ENCODE results near the gene PSORS1C1. TPM values are rescaled to one million over a fixed set of nuclear protein-coding genes. Genes with fewer than 3 reads are reported as not detected.

PSORS1C1 gene
- total and polyA plus RNA-seq, 7 donors, result 0.03 to 0.47 (median 0.07) TPM; not detected in 1

DNA sequence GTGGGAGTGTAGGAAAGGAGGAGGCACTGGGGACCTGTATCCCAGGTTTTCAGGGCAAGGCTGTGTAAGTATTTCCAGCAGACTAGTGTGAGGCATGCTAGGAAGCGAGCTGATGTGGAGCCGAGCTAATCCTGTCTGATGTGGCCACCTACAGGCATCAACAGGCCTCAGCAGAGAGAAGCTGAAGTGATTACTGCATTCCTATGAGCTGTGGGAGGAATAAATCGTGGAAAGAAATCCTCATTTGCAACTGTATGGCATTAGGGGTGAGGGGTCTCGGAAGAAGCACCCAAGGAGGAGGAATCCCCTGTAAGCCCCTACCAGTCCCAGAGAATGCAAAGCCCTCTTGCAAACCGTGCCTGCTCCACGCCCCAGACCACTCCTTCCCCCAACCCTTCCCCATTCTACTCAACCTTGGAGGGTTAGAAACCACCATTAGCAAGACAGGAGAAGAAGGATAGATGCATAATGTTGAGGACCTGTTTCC, 43.8 kb upstream of the PSORS1C1 start:
- DNase-seq (no peak), ATAC-seq (peak; percentile 57 to 82 (median 74))
- Histone ChIP-seq H3K9me3 (no peaks in the 10 kb centered on the region), H3K27ac (no peak overlapping the region), H3K36me3 (ENCODE audit: insufficient read depth in 1 of 2, low read depth in 1 of 2) (no peaks in the 10 kb centered on the region), H3K27me3 (ENCODE audit: insufficient read depth in 3 of 3, low read length in 2 of 3) (no peaks in the 10 kb centered on the region), H3K4me3 (no peak overlapping the region), H3K4me1 (no peaks in the 10 kb centered on the region)
- intact Hi-C loops (cut with DNase I), result no loop called here
- TF ChIP-seq, protein P1, sequence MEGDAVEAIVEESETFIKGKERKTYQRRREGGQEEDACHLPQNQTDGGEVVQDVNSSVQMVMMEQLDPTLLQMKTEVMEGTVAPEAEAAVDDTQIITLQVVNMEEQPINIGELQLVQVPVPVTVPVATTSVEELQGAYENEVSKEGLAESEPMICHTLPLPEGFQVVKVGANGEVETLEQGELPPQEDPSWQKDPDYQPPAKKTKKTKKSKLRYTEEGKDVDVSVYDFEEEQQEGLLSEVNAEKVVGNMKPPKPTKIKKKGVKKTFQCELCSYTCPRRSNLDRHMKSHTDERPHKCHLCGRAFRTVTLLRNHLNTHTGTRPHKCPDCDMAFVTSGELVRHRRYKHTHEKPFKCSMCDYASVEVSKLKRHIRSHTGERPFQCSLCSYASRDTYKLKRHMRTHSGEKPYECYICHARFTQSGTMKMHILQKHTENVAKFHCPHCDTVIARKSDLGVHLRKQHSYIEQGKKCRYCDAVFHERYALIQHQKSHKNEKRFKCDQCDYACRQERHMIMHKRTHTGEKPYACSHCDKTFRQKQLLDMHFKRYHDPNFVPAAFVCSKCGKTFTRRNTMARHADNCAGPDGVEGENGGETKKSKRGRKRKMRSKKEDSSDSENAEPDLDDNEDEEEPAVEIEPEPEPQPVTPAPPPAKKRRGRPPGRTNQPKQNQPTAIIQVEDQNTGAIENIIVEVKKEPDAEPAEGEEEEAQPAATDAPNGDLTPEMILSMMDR (IDR thresholded peaks at IDR 0.05), result peak; percentile 31
- WGBS, 3 donors, result 52 to 69% (median 53%) methylated on average over 6 of the region's 6 CpGs

DNA sequence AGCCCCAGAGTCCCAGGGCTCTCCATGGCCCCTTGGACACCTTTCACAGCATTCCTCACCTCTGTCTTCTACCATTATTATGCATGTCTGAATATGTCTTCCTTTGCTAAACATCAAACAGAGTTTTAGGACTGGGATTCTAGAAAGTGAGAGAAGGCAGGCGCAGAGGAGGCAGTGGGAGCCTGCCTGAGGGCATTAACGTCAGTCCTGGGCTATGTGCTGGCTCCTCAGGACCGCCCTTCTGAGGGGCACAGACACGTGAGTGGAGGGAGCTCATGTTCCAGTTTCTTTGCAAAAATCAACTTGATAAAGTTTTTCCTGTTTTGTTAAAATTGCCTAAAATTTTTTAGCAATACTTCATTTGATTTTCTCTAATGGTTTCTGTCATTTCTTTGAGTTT, 40.2 kb upstream of the PSORS1C1 start:
- TF ChIP-seq, protein P1 (IDR thresholded peaks at IDR 0.05), result no peak
- Histone ChIP-seq H3K4me1 (no peaks in the 10 kb centered on the region), H3K9me3 (no peaks in the 10 kb centered on the region), H3K27me3 (ENCODE audit: insufficient read depth in 3 of 3, low read length in 2 of 3) (no peaks in the 10 kb centered on the region), H3K27ac (no peak overlapping the region), H3K4me3 (no peak overlapping the region), H3K36me3 (ENCODE audit: insufficient read depth in 1 of 2, low read depth in 1 of 2) (no peaks in the 10 kb centered on the region)
- ATAC-seq (no peak), DNase-seq (no peak)
- intact Hi-C loops (cut with DNase I), result no loop called here
- WGBS, 3 donors, result 80 to 84% (median 83%) methylated on average over 4 of the region's 4 CpGs

DNA sequence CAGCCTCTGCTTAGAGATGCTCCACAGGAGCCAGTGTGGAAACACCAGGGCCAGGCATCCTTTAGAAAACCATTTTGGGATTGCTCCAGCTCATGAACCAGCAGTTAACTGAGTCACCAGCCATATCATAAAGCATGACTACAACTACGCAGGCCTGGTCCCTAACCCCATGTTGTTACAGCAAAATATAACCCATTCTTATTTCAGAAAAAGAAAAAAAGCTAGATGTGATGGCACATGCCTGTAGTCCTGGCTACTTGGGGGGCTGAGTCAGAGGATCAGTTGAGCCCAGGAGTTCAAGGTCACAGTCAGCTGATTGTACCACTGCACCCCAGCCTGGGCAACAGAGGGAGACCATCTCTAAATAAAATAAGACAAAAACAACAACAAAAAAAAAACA, 39.1 kb upstream of the PSORS1C1 start:
- DNase-seq, result no peak
- intact Hi-C loops (cut with DNase I), result loop anchor here in 1 of 2 donors (5.0 kb wide), 1 partner anchor 248 kb away; no protein-coding TSS in a partner anchor
- TF ChIP-seq, protein P1 (IDR thresholded peaks at IDR 0.05), result no peak
- Histone ChIP-seq H3K27ac (no peak overlapping the region), H3K27me3 (ENCODE audit: insufficient read depth in 3 of 3, low read length in 2 of 3) (no peaks in the 10 kb centered on the region), H3K36me3 (ENCODE audit: insufficient read depth in 1 of 2, low read depth in 1 of 2) (no peaks in the 10 kb centered on the region), H3K4me1 (no peaks in the 10 kb centered on the region), H3K4me3 (no peak overlapping the region), H3K9me3 (no peaks in the 10 kb centered on the region)
- no peak for ATAC-seq
- WGBS, 3 donors, result 89 to 100% (median 98%) methylated on average over 1 of the region's 1 CpG

DNA sequence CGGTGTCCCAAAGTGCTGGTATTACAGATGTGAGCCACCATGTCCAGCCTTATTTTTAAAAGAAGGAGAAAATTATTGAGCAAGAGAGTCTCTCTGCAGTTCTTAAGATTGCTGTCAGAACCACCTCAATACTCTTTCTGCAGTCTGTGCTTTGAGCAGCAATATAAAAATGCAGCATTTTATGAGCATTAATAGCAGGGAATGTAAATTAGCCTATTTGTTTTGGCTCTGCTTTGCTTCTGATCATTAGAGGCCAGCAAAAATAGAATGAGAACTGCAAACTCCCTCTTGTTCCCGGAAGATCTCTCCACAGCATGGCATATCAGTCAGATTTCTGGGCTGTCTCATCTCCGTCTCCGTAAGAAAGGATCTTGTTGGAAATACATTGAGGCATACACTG, 38.0 kb upstream of the PSORS1C1 start:
- TF ChIP-seq, protein P1 (IDR thresholded peaks at IDR 0.05), result no peak
- Histone ChIP-seq H3K27ac (no peak overlapping the region), H3K9me3 (no peaks in the 10 kb centered on the region), H3K4me3 (no peak overlapping the region), H3K36me3 (ENCODE audit: insufficient read depth in 1 of 2, low read depth in 1 of 2) (no peaks in the 10 kb centered on the region), H3K4me1 (no peaks in the 10 kb centered on the region), H3K27me3 (ENCODE audit: insufficient read depth in 3 of 3, low read length in 2 of 3) (no peaks in the 10 kb centered on the region)
- ATAC-seq, result no peak
- 87 to 92% (median 91%) methylated on average over 4 of the region's 4 CpGs for WGBS, 3 donors
- intact Hi-C loops (cut with DNase I), result loop anchor here in 1 of 2 donors (5.0 kb wide), 1 partner anchor 249 kb away; no protein-coding TSS in a partner anchor
- no peak for DNase-seq

All from psoas muscle (tissue), 8 donors.